Measurements from ENCODE around the gene NLRP2B.

GRCh38 chrX:57647020-57647419, 33.0 kb downstream of the NLRP2B start:
- TF ChIP-seq CTCF (IDR thresholded peaks at IDR 0.05) (no peak), POLR2A (IDR thresholded peaks at IDR 0.05; ENCODE audit: low read depth) (no peak)
